ENCODE data around the gene PYCR2.

DNA sequence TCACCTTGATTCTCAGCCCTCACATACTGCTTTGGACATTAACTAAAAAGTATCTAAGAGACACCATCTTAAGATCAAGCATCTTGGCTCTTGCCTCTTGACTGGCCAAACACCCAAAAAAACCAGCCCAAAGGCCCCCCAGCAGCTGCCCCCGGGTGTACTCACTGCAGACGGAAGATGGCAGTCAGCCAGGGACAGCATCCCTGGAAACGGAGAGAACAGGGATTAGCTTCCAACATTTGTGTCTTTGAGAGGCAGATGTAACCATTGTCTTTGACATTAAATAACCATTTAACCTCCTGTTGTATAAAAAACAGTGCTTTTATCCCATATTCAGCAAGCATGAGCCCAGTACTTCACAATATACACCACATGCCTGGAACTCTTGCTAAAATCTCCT, 53.1 kb downstream of the PYCR2 start:
- no peak for TF ChIP-seq POLR2A (IDR thresholded peaks at IDR 0.05)
- TF ChIP-seq, protein P1, sequence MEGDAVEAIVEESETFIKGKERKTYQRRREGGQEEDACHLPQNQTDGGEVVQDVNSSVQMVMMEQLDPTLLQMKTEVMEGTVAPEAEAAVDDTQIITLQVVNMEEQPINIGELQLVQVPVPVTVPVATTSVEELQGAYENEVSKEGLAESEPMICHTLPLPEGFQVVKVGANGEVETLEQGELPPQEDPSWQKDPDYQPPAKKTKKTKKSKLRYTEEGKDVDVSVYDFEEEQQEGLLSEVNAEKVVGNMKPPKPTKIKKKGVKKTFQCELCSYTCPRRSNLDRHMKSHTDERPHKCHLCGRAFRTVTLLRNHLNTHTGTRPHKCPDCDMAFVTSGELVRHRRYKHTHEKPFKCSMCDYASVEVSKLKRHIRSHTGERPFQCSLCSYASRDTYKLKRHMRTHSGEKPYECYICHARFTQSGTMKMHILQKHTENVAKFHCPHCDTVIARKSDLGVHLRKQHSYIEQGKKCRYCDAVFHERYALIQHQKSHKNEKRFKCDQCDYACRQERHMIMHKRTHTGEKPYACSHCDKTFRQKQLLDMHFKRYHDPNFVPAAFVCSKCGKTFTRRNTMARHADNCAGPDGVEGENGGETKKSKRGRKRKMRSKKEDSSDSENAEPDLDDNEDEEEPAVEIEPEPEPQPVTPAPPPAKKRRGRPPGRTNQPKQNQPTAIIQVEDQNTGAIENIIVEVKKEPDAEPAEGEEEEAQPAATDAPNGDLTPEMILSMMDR (IDR thresholded peaks at IDR 0.05) = no peak
